Measurements from ENCODE around the gene THRA.

- TF ChIP-seq POLR2A (IDR thresholded peaks at IDR 0.05) (no peak), CTCF (IDR thresholded peaks at IDR 0.05) (no peak)
These were observed 13.3 kb downstream of the THRA start for GRCh38 chr17:40075942-40076498.
